ENCODE results near the gene CREBBP. TPM values are rescaled to one million over a fixed set of nuclear protein-coding genes. Genes with fewer than 3 reads are reported as not detected.
A peak's percentile ranks its signal among the peaks of the same experiment; 100 is the strongest.
"Not testable (repeated sequence)": the region's sequence is repeated elsewhere in the genome, so short reads cannot be mapped to it uniquely, and the experiment has no call there.

Gene CREBBP
- 10 to 100 TPM; 70.0 to 94.1 (median 84.9) TPM for polyA plus RNA-seq (ENCODE audit: insufficient read length in 4 of 4)

DNA sequence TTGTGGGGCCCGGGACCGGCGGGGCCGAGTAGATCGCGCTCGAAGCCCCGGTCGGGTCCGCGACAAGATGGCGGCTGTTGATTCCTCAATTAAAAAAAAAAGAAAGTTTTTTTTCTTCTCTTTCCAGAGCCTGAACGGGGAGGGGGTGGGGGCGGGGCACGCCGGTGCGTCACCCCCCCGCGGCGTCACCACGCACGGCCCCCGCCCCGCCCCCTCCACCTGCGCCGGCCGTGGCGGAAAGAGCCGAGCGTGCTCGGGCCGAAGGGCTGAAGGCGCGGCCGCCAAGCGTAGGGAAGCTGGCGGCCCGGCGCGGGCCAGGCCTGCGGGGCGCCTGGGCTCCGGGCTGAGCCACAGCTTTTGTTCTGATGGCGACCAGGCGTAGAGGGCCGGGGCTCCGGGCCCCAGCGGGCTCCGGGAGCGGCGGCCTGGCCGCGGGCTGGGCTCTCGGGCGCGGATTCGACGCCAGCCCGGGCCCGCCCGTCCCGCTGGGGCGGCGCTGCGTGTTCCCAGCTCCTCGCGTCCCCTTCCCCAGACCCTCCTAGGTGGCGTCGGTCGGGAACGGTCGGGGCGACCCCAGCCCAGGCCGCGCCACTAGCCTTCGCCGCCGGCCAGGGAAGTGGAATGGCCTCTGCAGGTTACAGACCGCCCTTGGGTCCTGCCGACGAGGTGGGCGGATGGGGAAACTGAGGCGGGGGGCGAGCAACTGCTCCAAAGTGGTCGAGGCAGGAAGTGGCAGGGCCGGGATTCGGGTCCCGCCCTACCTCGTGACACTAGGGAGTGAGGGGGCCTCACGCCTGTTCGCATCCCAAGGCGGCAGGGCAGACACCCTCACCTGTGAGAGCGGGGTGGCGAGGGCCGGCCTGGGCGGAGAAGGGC, at the start of gene CREBBP:
CREBBP (minus strand) TSS at position 91 of the 876 bp plus-strand sequence. CDS start 797 bp downstream, outside the sequence.
- DNase-seq (ENCODE audit: low read depth in 4 of 4, low spot score in 3 of 4) = peak; percentile 58 to 85 (median 81)

DNA sequence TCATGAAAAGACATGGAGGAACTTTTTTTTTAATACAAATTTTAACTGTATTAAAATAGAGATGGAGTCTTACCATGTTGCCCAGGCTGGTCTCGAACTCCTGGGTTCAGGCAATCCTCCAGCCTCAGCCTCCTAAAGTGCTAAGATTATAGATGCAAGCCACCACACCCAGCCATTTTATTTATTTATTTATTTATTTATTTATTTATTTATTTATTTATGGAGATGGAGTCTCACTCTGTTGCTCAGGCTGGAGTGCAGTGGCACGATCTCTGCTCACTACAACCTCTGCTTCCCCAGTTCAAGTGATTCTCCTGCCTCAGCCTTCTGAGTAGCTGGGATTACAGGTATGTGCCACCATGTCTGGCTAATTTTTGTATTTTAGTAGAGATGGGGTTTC, 46.6 kb upstream of the CREBBP start:
- DNase-seq (ENCODE audit: low read depth in 4 of 4, low spot score in 3 of 4) = not testable (repeated sequence)

DNA sequence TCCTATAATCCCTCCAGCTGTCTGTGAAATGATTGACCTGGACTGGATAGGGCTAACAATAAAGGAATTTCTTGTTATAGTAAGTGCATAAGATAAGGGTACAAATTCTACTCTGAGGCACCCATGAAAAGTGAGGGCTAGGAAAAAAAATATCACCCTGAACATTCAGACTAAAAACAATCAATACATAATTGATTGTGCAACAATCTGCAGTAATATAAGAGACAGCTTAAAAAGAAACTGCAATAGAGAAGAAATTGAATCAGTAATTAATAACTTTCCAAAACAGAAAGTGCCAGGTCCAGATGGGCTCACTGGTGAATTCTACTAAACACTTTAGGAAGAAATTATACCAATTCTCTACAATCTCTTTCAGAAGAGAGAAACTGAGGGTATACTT, 44.2 kb upstream of the CREBBP start:
- DNase-seq (ENCODE audit: low read depth in 4 of 4, low spot score in 3 of 4) = no peak

DNA sequence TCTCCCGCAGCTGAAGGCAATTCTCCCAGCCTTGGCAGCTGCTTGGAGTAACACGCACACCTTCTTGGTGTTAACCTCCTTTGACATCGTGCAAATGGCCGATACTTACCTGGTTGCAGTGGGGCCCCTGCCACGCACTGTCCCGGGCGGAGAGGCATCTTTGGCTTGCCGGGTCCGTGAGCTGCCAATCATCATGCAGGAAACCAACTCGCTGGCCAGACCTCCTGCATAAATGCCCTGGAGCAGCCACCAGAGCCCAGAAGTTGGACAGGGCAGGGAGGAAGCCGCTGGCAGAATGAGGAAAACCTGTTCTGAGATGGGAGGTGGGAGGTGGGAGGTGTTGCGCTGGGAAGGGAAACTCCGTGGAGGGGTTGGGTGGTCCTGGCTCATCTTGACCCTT, 41.7 kb upstream of the CREBBP start:
- no peak for DNase-seq (ENCODE audit: low read depth in 4 of 4, low spot score in 3 of 4)

DNA sequence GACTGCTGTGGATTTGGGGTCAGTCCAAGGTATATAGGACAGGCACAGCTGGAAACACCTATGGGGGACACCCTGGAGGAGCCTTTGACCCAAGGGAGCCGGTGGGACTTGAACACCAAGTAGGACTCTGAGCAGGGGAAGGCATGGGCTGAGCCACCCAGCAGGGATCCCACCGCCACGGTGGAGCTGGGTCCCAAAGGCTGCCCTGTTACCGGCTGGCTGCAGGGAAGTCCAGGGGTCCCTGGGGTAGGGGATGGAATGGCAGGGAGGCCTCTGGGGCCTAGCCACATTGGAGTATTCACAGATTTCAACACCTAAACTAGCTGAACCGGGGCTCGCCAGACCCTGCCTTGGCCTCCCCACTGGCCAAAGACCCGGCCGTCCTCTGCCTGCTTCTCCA, 39.7 kb upstream of the CREBBP start:
- no peak for DNase-seq (ENCODE audit: low read depth in 4 of 4, low spot score in 3 of 4)

DNA sequence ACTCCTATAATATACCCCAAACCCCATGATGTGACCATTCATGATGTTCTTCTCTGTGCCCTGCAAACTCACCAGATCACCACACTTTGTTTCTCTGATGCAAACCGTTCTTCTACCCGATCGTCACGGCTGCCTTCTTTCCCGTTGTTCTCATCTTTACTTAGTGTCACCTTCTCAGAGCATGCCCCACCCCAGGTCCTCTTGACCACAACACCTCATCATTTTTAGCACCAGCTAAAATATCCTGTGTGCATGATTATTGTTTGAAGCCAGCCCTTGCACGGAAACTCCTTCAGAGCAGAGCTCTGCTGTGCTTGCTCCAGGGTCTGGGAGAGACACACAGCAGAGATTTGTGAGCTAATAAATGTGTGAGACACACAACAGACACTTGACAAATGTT, 38.9 kb upstream of the CREBBP start:
- DNase-seq (ENCODE audit: low read depth in 4 of 4, low spot score in 3 of 4) = no peak

DNA sequence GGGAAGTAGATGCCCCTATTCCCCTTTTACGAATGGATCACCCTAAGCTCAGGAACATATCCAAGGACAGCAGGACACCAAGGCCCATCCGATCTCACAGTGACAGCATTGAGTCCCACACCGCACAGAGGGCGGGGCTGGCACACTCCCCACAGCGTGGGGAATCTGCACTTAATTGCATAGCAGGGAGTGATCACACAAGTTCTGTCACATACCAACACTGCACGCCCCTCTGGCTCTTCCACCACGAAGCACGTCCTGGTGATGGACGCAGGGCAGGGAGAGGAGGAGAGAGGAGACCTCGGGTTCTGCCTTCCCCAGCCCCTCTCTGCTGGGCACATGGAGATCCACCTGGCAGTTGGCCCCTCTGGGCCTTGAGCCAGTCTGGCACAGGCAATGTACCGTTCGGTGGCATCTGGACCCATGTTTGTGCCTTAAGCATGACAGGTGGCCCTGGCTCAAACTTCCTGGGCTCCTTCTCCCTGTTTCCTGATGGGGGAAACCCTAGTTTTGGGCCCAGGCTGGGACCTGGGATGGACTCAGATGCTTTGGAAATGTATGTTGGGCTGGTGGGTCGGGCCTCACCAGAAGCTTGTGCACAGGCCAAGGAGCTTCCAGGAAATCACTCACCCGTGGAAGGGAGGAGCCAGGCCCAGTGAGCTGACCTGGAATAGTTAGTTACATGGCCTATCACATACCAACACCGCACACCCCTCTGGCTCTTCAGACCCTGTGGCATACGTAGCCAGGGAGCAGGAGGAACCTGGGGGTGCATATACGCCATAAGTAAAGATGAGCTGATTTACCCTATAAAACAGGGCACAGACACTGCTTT, 35.1 kb upstream of the CREBBP start:
- no peak for DNase-seq (ENCODE audit: low read depth in 4 of 4, low spot score in 3 of 4)

DNA sequence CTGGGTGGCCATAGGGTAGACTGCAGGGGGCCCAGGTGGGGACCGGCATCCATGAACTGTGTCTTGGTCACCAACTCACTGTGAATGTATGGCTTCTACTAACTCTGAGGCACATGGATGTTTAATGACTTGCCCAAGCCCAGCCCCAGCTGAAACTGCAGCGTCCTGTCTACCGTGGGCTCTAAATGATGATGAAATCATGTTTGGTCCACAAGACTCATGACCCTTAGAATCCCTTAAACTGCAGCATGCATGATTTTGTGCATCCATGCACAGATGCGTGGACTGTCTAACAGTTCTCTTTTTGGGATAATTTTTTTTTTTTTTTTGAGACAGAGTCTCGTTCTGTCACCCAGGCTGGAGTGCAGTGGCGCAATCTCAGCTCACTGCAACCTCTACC, 32.4 kb upstream of the CREBBP start:
- DNase-seq (ENCODE audit: low read depth in 4 of 4, low spot score in 3 of 4) = no peak

DNA sequence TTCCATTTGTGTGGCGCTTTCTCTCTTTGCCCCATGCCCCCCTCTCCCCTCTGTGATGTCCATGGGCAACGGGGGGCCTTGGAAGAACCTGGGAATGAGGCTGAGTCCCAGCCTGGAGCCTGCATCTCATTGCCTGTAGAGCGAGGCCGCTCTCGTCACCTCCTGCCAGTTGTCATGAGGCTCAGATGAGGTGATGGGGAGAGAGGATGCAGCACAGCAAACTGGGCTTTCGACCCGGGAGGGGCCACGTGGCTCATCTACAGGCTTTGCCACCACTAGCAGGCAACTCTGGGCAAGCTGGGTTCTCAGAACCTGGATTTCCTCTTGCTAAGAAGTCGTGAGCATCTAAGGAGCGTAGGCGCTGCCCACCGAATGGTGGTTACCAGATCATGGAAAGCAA, 31.9 kb upstream of the CREBBP start:
- no peak for DNase-seq (ENCODE audit: low read depth in 4 of 4, low spot score in 3 of 4)

DNA sequence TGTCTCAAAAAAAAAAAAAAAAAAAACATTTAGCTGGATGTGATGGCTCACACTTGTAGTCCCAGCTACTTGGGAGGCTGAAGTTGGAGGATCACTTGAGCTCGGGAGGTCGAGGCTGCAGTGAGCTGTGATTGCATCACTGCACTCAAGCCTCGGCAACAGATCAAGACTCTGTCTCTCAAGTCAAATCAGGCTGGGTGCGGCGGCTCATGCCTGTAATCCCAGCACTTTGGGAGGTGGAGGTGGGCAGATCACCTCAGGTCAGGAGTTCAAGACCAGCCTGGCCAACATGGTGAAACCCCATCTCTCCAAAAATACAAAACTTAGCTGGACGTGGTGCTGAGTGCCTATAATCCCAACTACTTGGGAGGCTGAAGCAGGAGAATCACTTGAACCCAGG, 31.2 kb upstream of the CREBBP start:
- not testable (repeated sequence) for DNase-seq (ENCODE audit: low read depth in 4 of 4, low spot score in 3 of 4)

DNA sequence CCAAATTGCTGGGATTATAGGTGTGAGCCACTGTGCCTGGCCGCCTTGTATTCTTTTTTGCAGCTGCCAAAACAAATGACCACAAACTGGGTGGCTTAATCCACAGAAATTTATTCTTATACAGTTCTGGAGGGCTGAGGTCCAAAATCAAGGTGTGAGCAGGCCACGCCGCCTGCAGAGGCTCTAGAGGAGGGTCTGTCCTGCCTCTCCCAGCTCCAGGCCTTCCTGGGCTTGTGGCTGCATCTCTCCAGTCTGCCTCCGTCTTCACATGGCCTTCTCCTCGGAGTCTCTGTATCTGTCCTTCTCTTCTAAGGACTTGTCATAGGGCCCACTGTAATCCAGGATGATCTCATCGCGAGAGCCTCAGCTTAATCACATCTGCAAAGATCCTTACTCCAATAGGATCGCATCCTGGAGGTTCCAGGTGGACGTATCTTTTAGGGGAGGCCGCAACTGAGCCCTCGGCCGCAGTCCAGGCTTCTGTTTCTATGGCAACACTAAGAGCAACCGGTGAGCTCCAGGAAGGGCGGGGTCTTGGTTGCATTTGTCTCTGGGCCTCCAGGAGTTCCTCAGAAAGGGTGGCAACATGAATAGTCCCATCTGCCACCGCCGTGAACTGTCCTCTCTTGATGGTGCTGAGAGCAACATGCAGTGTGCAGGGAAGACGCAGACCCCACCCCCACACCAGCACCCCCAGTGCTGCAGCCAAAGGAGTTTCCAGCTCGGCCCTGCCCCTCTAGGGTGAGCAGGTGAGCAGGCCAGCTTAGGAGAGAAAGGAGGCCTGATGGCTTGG, 29.5 kb upstream of the CREBBP start:
- no peak for DNase-seq (ENCODE audit: low read depth in 4 of 4, low spot score in 3 of 4)

DNA sequence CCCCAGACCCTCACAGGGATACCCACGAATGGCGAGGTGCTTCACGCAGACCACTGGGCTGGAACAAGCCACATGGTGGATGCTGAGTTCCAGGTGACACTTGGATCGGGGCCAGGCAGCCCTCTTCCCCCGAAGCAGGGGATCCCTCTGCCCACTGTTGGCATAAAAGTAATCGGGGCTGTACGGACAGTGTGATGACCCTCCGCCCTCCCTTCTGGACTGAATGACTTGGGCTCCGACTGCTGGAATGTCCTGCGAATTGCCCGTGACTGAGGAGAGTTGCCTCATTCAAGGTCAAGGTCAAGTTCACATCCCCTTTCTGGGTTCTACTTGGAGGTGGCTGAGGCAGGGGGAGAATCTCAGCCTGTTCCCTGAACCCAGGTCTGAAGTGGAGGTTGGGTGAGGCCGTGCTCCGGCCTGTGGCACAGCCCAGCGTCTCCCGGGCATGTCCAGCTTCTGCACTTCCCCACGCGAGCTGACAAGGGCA, 28.5 kb upstream of the CREBBP start:
- DNase-seq (ENCODE audit: low read depth in 4 of 4, low spot score in 3 of 4) = no peak

DNA sequence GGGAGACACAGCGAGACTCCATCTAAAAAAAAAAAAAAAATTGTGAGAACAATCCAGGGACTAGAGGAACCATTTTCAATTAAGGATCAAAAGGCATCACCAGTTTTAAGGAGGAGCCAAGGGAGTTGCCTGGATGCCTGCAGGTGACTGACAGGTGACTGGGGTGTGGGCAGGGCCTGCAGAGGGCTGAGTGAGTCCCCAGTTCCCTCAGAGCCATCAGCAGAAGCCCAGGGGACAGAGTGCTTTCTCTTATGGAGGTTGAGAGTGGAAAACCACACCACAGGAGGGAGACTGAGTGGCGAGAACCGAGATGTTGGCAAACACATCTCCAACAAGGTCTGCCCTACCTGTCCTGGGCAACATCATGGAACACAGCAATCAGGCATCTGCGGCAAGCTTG, 27.1 kb upstream of the CREBBP start:
- DNase-seq (ENCODE audit: low read depth in 4 of 4, low spot score in 3 of 4) = no peak

DNA sequence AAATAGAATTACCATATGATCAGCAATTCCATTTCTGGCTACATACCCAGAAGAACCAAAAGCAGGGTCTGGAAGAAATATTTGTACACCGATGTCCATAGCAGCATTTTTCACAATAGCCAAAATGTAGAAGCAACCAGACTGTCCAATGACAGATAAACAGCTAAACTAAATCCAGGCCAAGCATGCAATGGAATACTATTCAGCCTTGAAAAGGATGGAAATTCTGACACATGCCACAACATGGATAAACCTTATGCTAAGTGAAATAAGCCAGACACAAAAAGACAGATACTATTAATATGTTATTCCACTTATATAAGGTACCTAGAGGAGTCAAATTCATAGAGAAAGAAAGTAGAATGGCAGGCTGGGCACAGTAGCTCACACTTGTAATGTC, 25.9 kb upstream of the CREBBP start:
- no peak for DNase-seq (ENCODE audit: low read depth in 4 of 4, low spot score in 3 of 4)

DNA sequence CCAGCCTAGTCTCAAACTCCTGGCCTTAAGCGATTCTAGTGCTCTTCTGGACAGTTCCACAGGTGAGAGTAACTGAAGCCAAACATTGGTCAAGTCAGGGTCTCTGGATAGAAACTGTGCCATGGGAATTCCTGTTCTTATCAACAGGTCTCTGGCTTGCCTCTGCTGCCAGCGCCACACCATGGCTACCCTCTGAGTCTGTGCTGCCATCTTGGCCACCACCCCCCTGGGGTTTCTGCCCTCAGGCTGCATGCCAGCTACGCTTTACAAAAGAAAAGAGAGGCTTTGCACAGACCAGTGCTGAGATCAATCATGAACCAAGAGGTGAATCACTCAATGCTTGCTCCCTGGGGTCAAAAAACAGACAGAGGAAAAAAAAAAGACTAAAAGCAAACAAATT, 24.4 kb upstream of the CREBBP start:
- no peak for DNase-seq (ENCODE audit: low read depth in 4 of 4, low spot score in 3 of 4)

DNA sequence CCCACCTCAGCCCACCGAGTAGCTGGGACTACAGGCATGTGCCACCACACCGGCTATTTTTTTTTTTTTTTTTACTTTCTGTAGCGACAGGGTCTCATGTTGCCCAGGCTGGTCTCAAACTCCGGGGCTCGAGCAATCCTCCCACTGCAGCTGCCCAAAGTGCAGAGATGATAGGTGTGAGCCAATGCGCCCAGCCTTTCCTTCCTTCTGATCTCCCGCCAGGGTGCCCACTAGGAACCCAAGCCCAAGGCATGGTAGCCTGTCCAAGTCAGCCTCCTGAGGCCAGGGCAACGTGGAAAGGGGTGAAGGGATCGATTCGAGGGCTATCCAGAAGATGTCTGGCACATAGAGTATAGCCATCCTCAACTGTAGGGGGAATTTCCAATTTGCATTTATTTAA, 9.6 kb upstream of the CREBBP start:
- DNase-seq (ENCODE audit: low read depth in 4 of 4, low spot score in 3 of 4) = no peak

DNA sequence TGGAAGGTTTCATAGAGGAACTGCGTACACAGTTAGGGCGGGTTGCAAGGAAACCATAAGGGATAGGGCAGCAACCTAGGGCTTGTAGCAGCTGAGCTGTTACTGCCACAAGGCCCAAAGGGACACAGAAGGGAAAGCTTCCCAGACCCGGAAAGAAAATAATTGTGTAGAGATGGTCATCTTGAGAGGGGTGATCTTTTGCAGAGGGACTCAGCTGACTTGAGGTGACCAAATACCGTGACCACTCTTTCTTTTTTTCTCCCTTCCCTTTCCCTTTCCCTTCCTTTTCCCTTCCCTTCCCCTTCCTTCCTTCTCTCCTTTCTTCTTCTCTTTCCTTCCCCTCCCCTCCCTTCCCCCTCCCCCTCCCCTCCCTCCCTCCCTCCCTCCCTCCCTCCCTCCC, 8.5 kb upstream of the CREBBP start:
- DNase-seq (ENCODE audit: low read depth in 4 of 4, low spot score in 3 of 4) = no peak

DNA sequence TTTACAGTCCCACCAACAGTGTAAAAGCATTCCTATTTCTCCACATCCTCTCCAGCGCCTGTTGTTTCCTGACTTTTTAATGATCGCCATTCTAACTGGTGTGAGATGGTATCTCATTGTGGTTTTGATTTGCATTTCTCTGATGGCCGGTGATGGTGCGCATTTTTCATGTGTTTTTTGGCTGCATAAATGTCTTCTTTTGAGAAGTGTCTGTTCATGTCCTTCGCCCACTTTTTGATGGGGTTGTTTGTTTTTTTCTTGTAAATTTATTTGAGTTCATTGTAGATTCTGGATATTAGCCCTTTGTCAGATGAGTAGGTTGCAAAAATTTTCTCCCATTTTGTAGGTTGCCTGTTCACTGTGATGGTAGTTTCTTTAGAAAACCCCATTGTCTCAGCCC, 5.5 kb upstream of the CREBBP start:
- not testable (repeated sequence) for DNase-seq (ENCODE audit: low read depth in 4 of 4, low spot score in 3 of 4)

DNA sequence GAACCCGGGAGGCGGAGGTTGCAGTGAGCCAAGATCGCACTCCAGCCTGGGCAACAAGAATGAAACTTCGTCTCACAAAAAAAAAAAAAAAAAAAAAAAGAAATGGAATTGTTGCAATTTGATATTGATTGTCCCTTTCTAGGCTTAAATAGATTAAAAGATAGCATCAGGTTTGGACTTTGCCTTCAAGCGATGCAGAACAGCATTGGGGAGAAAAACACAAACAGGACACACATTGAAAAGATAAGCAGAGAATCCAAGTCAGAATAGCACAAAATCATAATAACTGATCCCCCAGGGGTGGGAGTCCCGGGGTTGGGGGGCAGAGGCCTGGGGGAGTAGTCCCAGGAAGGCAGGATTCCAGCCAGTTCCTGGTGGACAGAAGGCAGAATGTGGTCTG, 3.9 kb upstream of the CREBBP start:
- DNase-seq (ENCODE audit: low read depth in 4 of 4, low spot score in 3 of 4) = no peak

DNA sequence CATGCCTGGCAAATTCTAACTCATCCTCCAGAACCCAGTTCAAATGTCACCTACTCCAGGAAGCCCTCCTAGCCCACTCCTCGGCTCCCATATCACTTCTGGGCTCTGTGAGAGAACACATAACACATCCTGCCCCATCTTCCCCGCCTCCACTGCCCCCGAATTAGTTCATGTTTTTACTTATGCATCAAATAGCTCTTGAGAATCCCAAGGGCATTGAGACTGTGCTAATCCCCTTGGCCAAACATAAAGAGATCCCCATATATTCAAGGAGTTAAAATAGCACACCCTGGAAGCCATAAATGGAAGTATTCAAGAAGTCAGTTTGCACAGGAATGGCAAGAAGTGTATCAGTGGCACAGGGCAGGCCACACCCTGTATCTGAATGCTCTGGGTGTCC, 2.0 kb upstream of the CREBBP start:
- no peak for DNase-seq (ENCODE audit: low read depth in 4 of 4, low spot score in 3 of 4)

DNA sequence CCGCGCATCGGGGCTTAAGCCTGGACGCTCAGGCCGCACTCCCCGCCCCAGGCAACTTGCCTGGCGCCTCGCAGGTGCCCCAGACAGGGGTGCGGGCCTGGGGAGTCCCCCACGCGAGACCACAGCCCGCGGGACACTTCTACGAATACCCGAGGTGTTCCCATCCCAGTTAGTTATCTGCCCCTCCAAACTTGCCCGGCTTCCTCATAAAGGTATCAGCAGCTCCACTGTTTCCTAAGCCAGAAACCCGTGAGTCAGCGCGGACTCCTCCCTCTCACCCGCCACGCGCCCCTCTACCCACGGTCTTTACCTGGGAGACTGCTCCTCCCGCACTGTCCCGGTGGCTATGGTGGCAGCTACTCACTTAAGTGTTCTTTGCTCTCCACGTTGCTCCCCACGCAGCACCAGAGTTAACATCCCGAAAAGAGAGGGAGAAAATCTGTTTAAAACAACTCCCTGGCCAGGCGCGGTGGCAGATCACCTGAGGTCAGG, 1.0 kb upstream of the CREBBP start:
- no peak for DNase-seq (ENCODE audit: low read depth in 4 of 4, low spot score in 3 of 4)
